AG10803 (cell line): Measurements from ENCODE around the gene CLEC10A.
"Not testable (repeated sequence)": the region's sequence is repeated elsewhere in the genome, so short reads cannot be mapped to it uniquely, and the experiment has no call there.

Experiments
- DNase-seq: peaks from one replicate; pipeline ENCODE4 v3.0.0; 2010; ENCODE audit warnings: low read depth
- H3K4me3 ChIP-seq: 2 replicates; pipeline ENCODE4 v1.5.1; 2011; ENCODE audit warnings: mild to moderate bottlenecking, low read length, control low read depth
- CTCF ChIP-seq: conservative IDR thresholded peaks from 2 replicates; pipeline ENCODE4 v1.5.1; 2011; ENCODE audit warnings: mild to moderate bottlenecking, low read length, control low read depth, inconsistent platforms

Gene CLEC10A

GRCh38 chr17:7047566-7047965 lies 32.5 kb downstream of the CLEC10A start:
- TF ChIP-seq CTCF: no peak
- no peak for DNase-seq
- no peak overlapping the region for H3K4me3 ChIP-seq

DNA sequence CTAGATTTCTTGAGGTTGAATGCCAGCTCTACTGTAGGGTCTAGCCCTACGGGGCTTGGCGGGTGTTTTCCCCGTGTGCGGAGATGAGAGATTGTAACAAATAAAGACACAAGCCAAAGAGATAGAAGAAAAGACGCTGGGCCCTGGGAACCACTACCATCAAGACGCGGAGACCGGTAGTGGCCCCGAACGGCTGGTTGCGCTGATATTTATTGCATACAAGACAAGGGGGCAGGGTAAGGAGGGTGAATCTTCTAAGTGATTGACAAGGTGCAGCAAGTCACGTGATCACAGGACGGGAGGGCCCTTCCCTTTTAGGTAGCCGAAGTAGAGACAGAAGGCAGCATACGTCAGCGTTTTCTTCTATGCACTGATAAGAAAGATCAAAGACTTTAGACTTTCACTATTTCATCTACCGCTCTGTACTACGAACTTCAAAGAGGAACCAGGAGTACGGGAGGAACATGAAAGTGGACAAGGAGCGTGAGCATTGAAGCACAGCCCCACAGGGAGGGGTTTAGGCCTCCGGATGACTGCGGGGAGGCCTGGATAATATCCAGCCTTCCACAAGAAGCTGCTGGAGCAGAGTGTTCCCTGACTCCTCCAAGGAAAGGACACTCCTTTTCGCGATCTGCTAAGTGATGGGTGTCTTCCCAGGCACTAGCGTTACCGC lies 33.2 kb downstream of the CLEC10A start:
- DNase-seq, H3K4me3 ChIP-seq: not testable (repeated sequence)

DNA sequence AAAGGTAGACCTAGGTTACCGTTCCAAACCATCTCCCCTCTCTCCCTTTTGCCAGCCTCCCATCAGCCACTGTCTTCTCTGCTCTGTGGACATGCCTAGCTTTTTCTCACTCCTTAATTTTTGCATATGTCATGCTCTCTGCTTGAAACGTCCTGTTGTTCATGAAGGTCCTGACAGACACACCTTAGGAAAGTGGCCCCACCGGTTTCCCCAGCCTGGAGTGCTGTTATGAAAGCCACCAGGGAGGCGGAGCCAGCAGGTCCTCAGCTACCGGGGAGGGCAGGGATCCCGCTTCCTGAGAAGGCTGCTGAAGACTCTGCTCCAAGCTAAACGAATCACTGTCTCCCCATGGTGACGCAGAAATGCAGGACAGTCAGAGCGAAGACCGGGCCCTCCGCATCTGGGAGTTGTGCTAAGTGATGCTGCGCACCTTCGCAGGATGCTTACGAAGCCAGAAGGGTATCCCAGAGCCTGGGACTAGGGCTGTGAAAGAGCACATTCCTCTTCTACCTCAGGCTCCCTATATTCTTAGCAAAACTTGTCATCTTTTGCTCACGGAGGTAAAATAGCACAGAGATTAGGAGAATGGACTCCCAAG lies 33.8 kb downstream of the CLEC10A start:
- DNase-seq: no peak
- TF ChIP-seq CTCF: no peak
- H3K4me3 ChIP-seq: no peak overlapping the region

DNA sequence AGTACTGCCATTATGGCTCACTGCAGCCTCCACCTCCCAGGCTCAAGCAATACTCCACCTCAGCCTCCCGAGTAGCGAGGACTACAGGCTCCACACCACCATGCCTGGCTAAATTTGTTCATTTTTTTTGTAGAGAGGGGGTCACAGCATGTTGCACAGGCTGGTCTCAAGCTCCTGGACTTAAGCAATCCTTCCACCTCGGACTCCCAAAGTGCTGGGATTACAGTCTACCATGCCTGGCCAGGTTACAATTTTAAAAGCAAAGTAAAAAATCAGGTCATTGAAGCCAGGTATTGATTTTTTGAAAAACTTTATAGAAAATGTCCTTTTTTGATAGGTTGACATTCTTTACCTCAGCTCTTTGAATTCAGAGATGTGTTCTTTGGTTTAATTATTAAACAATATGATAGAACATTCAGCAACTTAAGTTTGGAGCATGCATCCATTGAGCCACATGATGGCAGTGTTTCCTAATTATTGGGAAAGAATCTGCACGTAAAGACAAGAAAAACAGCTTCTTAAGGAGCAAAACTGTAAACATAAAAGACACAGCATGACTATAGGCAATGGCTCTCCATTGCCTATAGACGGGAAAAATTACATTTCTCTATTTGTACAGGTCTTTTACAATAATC lies 34.4 kb downstream of the CLEC10A start:
- H3K4me3 ChIP-seq: no peak overlapping the region
- peak; percentile 81 for DNase-seq
- peak; percentile 83 for TF ChIP-seq CTCF

- peak within 1 kb of the TSS; percentile 53 for H3K4me3 ChIP-seq
Observed at GRCh38 chr17:7043497-7044198, 36.4 kb downstream of the CLEC10A start, which contains the start of gene SLC16A11. Gene SLC16A11, minus strand, starts transcription at chr17:7044092. Its CDS starts 579 bp downstream, at chr17:7043513.

DNA sequence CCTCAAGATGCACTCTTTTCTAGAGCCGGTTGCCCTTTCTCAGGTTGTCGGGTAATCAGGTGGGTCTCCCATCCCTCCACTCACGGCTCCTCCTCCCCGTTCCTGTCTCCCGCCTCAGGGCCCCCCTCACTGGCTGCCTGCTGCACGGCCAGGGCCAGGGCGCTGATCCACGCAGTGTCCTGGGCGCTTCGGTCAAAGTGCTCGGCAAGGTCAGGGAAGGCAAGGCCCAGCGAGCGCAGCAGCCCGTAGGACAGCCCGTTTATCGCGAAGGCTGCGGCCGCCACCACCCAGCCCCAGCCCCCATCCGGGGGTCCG lies 36.9 kb downstream of the CLEC10A start:
- no peak for TF ChIP-seq CTCF
- H3K4me3 ChIP-seq: peak overlapping the region; percentile 53
- no peak for DNase-seq

More at GRCh38 chr17:7043497-7044198, 36.4 kb downstream of the CLEC10A start, which contains the start of gene SLC16A11:
- no peak for TF ChIP-seq CTCF
- peak; percentile 25 for DNase-seq

DNA sequence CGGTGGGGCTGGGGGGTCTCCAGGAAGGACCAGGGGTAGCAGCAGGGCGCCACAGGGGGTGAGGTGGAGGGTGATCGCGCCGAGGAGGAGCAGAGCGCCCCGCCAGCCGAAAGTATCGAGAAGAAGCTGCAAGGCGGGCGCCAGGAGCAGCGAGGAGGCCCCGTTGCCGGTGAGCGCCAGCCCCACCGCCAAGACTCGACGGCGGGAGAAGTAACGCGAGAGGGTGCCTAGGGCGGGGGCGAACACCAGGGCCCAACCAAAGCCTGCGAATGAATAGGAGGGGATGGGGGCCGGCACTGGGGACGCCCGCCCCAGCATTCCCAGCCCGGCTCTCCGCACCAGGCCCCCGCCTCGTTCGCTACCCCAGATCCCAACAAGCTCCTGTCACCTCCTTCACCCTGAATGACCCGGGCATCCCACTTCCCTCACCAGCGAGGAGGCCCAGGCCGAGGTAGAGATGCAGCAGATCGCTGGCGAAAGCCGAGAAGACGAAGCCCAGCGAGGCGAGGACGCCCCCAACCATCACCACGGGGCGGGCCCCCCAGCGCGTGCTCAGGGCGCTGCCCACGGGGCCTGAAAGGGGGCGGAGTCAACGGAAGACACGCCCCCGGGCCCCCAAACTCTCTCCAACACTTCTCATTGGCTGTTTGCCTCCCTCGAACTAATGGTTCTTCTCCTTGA lies 37.4 kb downstream of the CLEC10A start:
- no peak for TF ChIP-seq CTCF
- no peak for DNase-seq
- H3K4me3 ChIP-seq: peak overlapping the region; percentile 53; the same call in 1 of the 2 replicates
